BLaER1 (cell line): ENCODE results near the gene BTBD9.

Experiments
- H3K27ac ChIP-seq: shearing (Covaris generic); formaldehyde crosslinking; 2 replicates; pipeline ENCODE4 v1.8.1; 2022
- H3K27me3 ChIP-seq: shearing (Covaris generic); formaldehyde crosslinking; 2 replicates; pipeline ENCODE4 v1.8.1; 2022
- H3K36me3 ChIP-seq: shearing (Covaris generic); formaldehyde crosslinking; 2 replicates; pipeline ENCODE4 v1.8.1; 2022
- H3K4me1 ChIP-seq: shearing (Covaris generic); formaldehyde crosslinking; 2 replicates; pipeline ENCODE4 v1.8.1; 2022
- H3K4me2 ChIP-seq: shearing (Covaris generic); formaldehyde crosslinking; 2 replicates; pipeline ENCODE4 v1.8.1; 2022
- H3K4me3 ChIP-seq: shearing (Covaris generic); formaldehyde crosslinking; 2 replicates; pipeline ENCODE4 v1.8.1; 2022
- H3K9ac ChIP-seq: shearing (Covaris generic); formaldehyde crosslinking; 2 replicates; pipeline ENCODE4 v1.8.1; 2022
- H3K9me3 ChIP-seq: shearing (Covaris generic); formaldehyde crosslinking; 2 replicates; pipeline ENCODE4 v1.8.1; 2022
- H4K20me1 ChIP-seq: shearing (Covaris generic); formaldehyde crosslinking; 2 replicates; pipeline ENCODE4 v1.8.1; 2022
- Cebpa-rat ChIP-seq: shearing (Covaris generic); IDR thresholded peaks from 2 replicates; pipeline ENCODE4 v1.8.1; 2022

Gene BTBD9

GRCh38 chr6:38245295-38245694 lies 394.4 kb downstream of the BTBD9 start:
- Histone ChIP-seq H3K27ac (no peak overlapping the region), H3K9me3 (no peaks in the 10 kb centered on the region), H3K4me1 (no peaks in the 10 kb centered on the region), H4K20me1 (no peaks in the 10 kb centered on the region), H3K4me2 (no peak overlapping the region), H3K9ac (no peak overlapping the region), H3K36me3 (no peaks in the 10 kb centered on the region), H3K27me3 (no peaks in the 10 kb centered on the region), H3K4me3 (no peak overlapping the region)
- TF ChIP-seq Cebpa-rat: no peak

- H3K4me2 ChIP-seq: no peak overlapping the region
- TF ChIP-seq Cebpa-rat: no peak
- no peak overlapping the region for H3K4me3 ChIP-seq
- H4K20me1 ChIP-seq: no peaks in the 10 kb centered on the region
- no peaks in the 10 kb centered on the region for H3K9me3 ChIP-seq
- H3K27me3 ChIP-seq: no peaks in the 10 kb centered on the region
- no peaks in the 10 kb centered on the region for H3K4me1 ChIP-seq
- no peak overlapping the region for H3K9ac ChIP-seq
- H3K27ac ChIP-seq: no peak overlapping the region
- no peaks in the 10 kb centered on the region for H3K36me3 ChIP-seq
Observed at GRCh38 chr6:38244869-38245268, 394.9 kb downstream of the BTBD9 start.

- no peak overlapping the region for H3K9ac ChIP-seq
- TF ChIP-seq Cebpa-rat: no peak
- H3K4me3 ChIP-seq: no peak overlapping the region
- no peak overlapping the region for H3K4me2 ChIP-seq
- no peaks in the 10 kb centered on the region for H3K4me1 ChIP-seq
- no peaks in the 10 kb centered on the region for H4K20me1 ChIP-seq
- H3K36me3 ChIP-seq: no peaks in the 10 kb centered on the region
- H3K27me3 ChIP-seq: no peaks in the 10 kb centered on the region
- H3K9me3 ChIP-seq: no peaks in the 10 kb centered on the region
- H3K27ac ChIP-seq: no peak overlapping the region
Observed at GRCh38 chr6:38241200-38241871, 398.4 kb downstream of the BTBD9 start.

GRCh38 chr6:38239719-38240451 lies 399.8 kb downstream of the BTBD9 start:
- no peak overlapping the region for H3K4me2 ChIP-seq
- no peak for TF ChIP-seq Cebpa-rat
- no peaks in the 10 kb centered on the region for H4K20me1 ChIP-seq

GRCh38 chr6:38236631-38237030 lies 403.1 kb downstream of the BTBD9 start:
- Histone ChIP-seq H3K4me2 (no peak overlapping the region), H3K4me1 (no peaks in the 10 kb centered on the region), H3K9ac (no peak overlapping the region), H3K27ac (no peak overlapping the region), H3K9me3 (no peaks in the 10 kb centered on the region), H3K36me3 (no peaks in the 10 kb centered on the region), H4K20me1 (no peaks in the 10 kb centered on the region), H3K27me3 (no peaks in the 10 kb centered on the region), H3K4me3 (no peak overlapping the region)
- no peak for TF ChIP-seq Cebpa-rat

More at GRCh38 chr6:38239719-38240451, 399.8 kb downstream of the BTBD9 start:
- Histone ChIP-seq H3K27me3 (no peaks in the 10 kb centered on the region), H3K27ac (no peak overlapping the region), H3K9me3 (no peaks in the 10 kb centered on the region), H3K4me1 (no peaks in the 10 kb centered on the region), H3K9ac (no peak overlapping the region), H3K36me3 (no peaks in the 10 kb centered on the region), H3K4me3 (no peak overlapping the region)

GRCh38 chr6:38234934-38235682 lies 404.6 kb downstream of the BTBD9 start:
- Histone ChIP-seq H3K27me3 (no peaks in the 10 kb centered on the region), H4K20me1 (peaks cover 6% of the 10 kb centered on the region; the same call in 1 of the 2 replicates), H3K4me1 (no peaks in the 10 kb centered on the region), H3K9ac (no peak overlapping the region), H3K4me3 (no peak overlapping the region), H3K36me3 (no peaks in the 10 kb centered on the region), H3K4me2 (no peak overlapping the region), H3K27ac (no peak overlapping the region), H3K9me3 (no peaks in the 10 kb centered on the region)
- TF ChIP-seq Cebpa-rat: no peak

GRCh38 chr6:38234141-38234540 lies 405.6 kb downstream of the BTBD9 start:
- no peak overlapping the region for H3K27ac ChIP-seq
- no peak overlapping the region for H3K4me2 ChIP-seq

GRCh38 chr6:38233161-38233791 lies 406.5 kb downstream of the BTBD9 start:
- Histone ChIP-seq H3K27me3 (no peaks in the 10 kb centered on the region), H3K27ac (no peak overlapping the region), H3K9ac (no peak overlapping the region), H3K4me1 (no peaks in the 10 kb centered on the region), H3K36me3 (no peaks in the 10 kb centered on the region), H3K4me2 (no peak overlapping the region), H3K9me3 (no peaks in the 10 kb centered on the region), H4K20me1 (peaks cover 15% of the 10 kb centered on the region; the same call in 1 of the 2 replicates), H3K4me3 (no peak overlapping the region)
- no peak for TF ChIP-seq Cebpa-rat

More at GRCh38 chr6:38234141-38234540, 405.6 kb downstream of the BTBD9 start:
- H3K9ac ChIP-seq: no peak overlapping the region
- H3K36me3 ChIP-seq: no peaks in the 10 kb centered on the region
- H3K4me1 ChIP-seq: no peaks in the 10 kb centered on the region
- no peaks in the 10 kb centered on the region for H3K9me3 ChIP-seq
- TF ChIP-seq Cebpa-rat: no peak
- peaks cover 15% of the 10 kb centered on the region; the same call in 1 of the 2 replicates for H4K20me1 ChIP-seq
- no peak overlapping the region for H3K4me3 ChIP-seq
- H3K27me3 ChIP-seq: no peaks in the 10 kb centered on the region

GRCh38 chr6:38225766-38226165 lies 414.0 kb downstream of the BTBD9 start:
- Histone ChIP-seq H3K4me1 (no peaks in the 10 kb centered on the region), H3K36me3 (no peaks in the 10 kb centered on the region), H3K9ac (no peak overlapping the region), H3K27me3 (no peaks in the 10 kb centered on the region), H3K27ac (no peak overlapping the region), H3K4me2 (no peak overlapping the region), H3K4me3 (no peak overlapping the region), H3K9me3 (no peaks in the 10 kb centered on the region), H4K20me1 (peaks cover 15% of the 10 kb centered on the region; the same call in 1 of the 2 replicates)
- TF ChIP-seq Cebpa-rat: no peak
